RWPE1 (cell line): ENCODE measurements around the gene RUNX1.

Experiments
- CTCF ChIA-PET: fragments of 350-600 bp; sonication (Branson Sonifier 250); formaldehyde crosslinking; extraction: SDS; loops from one replicate; lab custom pipeline; 2021; lab: Yijun Ruan, JAX
- POLR2A ChIA-PET: fragments of 400-600 bp; formaldehyde crosslinking; extraction: SDS; loops from one replicate; lab custom pipeline; 2020; ENCODE audit warnings: antibody characterized with exemption; ENCODE audit not compliant: low non-redundant PET; lab: Yijun Ruan, JAX
- DNase-seq: peaks from one replicate; pipeline ENCODE4 v3.0.0; 2012; ENCODE audit warnings: low spot score
- H3K27ac ChIP-seq: fragments of 450-650 bp; 2 replicates; pipeline ENCODE4 v1.5.1; 2017
- CTCF ChIP-seq: fragments of 450-650 bp; conservative IDR thresholded peaks from 2 replicates; pipeline ENCODE4 v1.5.1; 2017; ENCODE audit warnings: low read depth, mild to moderate bottlenecking

Gene RUNX1

GRCh38 chr21:34989337-34990151 lies 59.6 kb downstream of the RUNX1 start:
- POLR2A ChIA-PET, result no interaction called here
- TF ChIP-seq CTCF, result no peak
- CTCF ChIA-PET, result interaction anchor here (0.6 to 0.8 kb wide), 4 partner anchors 35 to 578 kb away, joined by 3 to 6 read pairs (median 3); no protein-coding TSS in a partner anchor
- no peak overlapping the region for H3K27ac ChIP-seq
- no peak for DNase-seq

- no peak for TF ChIP-seq CTCF
- ChIA-PET CTCF (interaction anchor here (0.8 kb wide), 2 partner anchors 34 to 412 kb away, joined by 3 to 6 read pairs; no protein-coding TSS in a partner anchor), POLR2A (no interaction called here)
- no peak for DNase-seq
- H3K27ac ChIP-seq, result no peak overlapping the region
These were observed 60.5 kb downstream of the RUNX1 start for GRCh38 chr21:34988625-34989024.

- POLR2A ChIA-PET, result no interaction called here
- no peak overlapping the region for H3K27ac ChIP-seq
- no peak for TF ChIP-seq CTCF
- no peak for DNase-seq
- CTCF ChIA-PET, result no interaction called here
These were observed 61.0 kb downstream of the RUNX1 start for GRCh38 chr21:34988139-34988538.

- no peak for DNase-seq
- CTCF ChIA-PET, result no interaction called here
- POLR2A ChIA-PET, result no interaction called here
- no peak for TF ChIP-seq CTCF
- H3K27ac ChIP-seq, result no peak overlapping the region
These were observed 61.5 kb downstream of the RUNX1 start for GRCh38 chr21:34987501-34988072.

- no peak for TF ChIP-seq CTCF
- no peak overlapping the region for H3K27ac ChIP-seq
- CTCF ChIA-PET, result no interaction called here
- no peak for DNase-seq
- POLR2A ChIA-PET, result no interaction called here
These were observed 62.3 kb downstream of the RUNX1 start for GRCh38 chr21:34986561-34987500.
